H1 (cell line): ENCODE results near the gene IGF1.

ENCODE experiments used
- BACH1 ChIP-seq: IDR thresholded peaks from 2 replicates; pipeline ENCODE4 v1.6.1; 2012; ENCODE audit warnings: low read length, improper control_type of control experiment
- BRCA1 ChIP-seq: IDR thresholded peaks from 2 replicates; pipeline ENCODE4 v1.6.1; 2012; ENCODE audit warnings: low read depth, low read length, improper control_type of control experiment
- CEBPB ChIP-seq: IDR thresholded peaks from 2 replicates; pipeline ENCODE4 v1.6.1; 2012; ENCODE audit warnings: low read depth, low read length
- JUND ChIP-seq: IDR thresholded peaks from 2 replicates; pipeline ENCODE4 v1.6.1; 2011; ENCODE audit warnings: mild to moderate bottlenecking, improper control_type of control experiment, low read length
- POLR2A ChIP-seq, 2 experiments: IDR thresholded peaks; 1 replicate in 1 of 2; 2 replicates in 1 of 2; pipeline ENCODE4 v1.6.1; 2011; ENCODE audit warnings: low read depth in 2 of 2, low read length in 2 of 2, mild to moderate bottlenecking in 2 of 2; ENCODE audit errors: control extremely low read depth in 1 of 2
- POLR2AphosphoS5 ChIP-seq: IDR thresholded peaks from 2 replicates; pipeline ENCODE4 v1.6.1; 2011; ENCODE audit warnings: low read depth, low read length
- RAD21 ChIP-seq, 2 experiments: IDR thresholded peaks in 1 of 2; conservative IDR thresholded peaks in 1 of 2; 2 replicates each; pipeline ENCODE4 v1.6.1; 2011; ENCODE audit warnings: low read depth in 2 of 2, low read length in 2 of 2, improper control_type of control experiment in 1 of 2, inconsistent platforms in 1 of 2, mild to moderate bottlenecking in 1 of 2, moderate library complexity in 1 of 2
- SIN3A ChIP-seq, 2 experiments: IDR thresholded peaks in 1 of 2; conservative IDR thresholded peaks in 1 of 2; 2 replicates each; pipeline ENCODE4 v1.6.1; 2011 to 2012; ENCODE audit warnings: low read length in 2 of 2, improper control_type of control experiment in 1 of 2, low read depth in 1 of 2, mild to moderate bottlenecking in 1 of 2
- SP1 ChIP-seq: IDR thresholded peaks from 2 replicates; pipeline ENCODE4 v1.6.1; 2011; ENCODE audit warnings: low read depth, low read length
- TAF1 ChIP-seq: IDR thresholded peaks from 2 replicates; pipeline ENCODE4 v1.6.1; 2011; ENCODE audit warnings: mild to moderate bottlenecking, low read depth, low read length
- TCF12 ChIP-seq: IDR thresholded peaks from 2 replicates; pipeline ENCODE4 v1.6.1; 2011; ENCODE audit warnings: low read depth, mild to moderate bottlenecking, low read length
- TF ChIP-seq, protein P1 (sequence below), 3 experiments: IDR thresholded peaks; 1 replicate in 2 of 3; 2 replicates in 1 of 3; pipeline versions ENCODE4 v1.5.1 to v1.6.1; 2011; ENCODE audit warnings: low read length in 3 of 3, mild to moderate bottlenecking in 3 of 3, inconsistent platforms in 2 of 3, low read depth in 1 of 3, moderate library complexity in 1 of 3; ENCODE audit not compliant: insufficient read depth in 1 of 3; ENCODE audit errors: control extremely low read depth in 1 of 3

GRCh38 chr12:102509123-102509626 lies 28.8 kb upstream of the IGF1 start:
- TF ChIP-seq BRCA1 (no peak), RAD21 (IDR thresholded peaks at IDR 0.05 in 1 of 2, conservative IDR thresholded peaks at IDR 0.05 in 1 of 2; ENCODE audit: low read depth in 2 of 2, low read length in 2 of 2) (no peak), POLR2AphosphoS5 (no peak), JUND (no peak), SP1 (no peak), CEBPB (no peak), BACH1 (no peak), POLR2A (IDR thresholded peaks at IDR 0.05; ENCODE audit: control extremely low read depth in 1 of 2, low read depth in 2 of 2, low read length in 2 of 2) (no peak), TCF12 (no peak), TAF1 (no peak), SIN3A (conservative IDR thresholded peaks at IDR 0.05 in 1 of 2, IDR thresholded peaks at IDR 0.05 in 1 of 2; ENCODE audit: low read depth in 1 of 2, low read length in 2 of 2) (no peak)
- TF ChIP-seq, protein P1, sequence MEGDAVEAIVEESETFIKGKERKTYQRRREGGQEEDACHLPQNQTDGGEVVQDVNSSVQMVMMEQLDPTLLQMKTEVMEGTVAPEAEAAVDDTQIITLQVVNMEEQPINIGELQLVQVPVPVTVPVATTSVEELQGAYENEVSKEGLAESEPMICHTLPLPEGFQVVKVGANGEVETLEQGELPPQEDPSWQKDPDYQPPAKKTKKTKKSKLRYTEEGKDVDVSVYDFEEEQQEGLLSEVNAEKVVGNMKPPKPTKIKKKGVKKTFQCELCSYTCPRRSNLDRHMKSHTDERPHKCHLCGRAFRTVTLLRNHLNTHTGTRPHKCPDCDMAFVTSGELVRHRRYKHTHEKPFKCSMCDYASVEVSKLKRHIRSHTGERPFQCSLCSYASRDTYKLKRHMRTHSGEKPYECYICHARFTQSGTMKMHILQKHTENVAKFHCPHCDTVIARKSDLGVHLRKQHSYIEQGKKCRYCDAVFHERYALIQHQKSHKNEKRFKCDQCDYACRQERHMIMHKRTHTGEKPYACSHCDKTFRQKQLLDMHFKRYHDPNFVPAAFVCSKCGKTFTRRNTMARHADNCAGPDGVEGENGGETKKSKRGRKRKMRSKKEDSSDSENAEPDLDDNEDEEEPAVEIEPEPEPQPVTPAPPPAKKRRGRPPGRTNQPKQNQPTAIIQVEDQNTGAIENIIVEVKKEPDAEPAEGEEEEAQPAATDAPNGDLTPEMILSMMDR (IDR thresholded peaks at IDR 0.05; ENCODE audit: control extremely low read depth in 1 of 3, insufficient read depth in 1 of 3, low read depth in 1 of 3, low read length in 3 of 3), result no peak
